Ishikawa (cell line): ENCODE measurements around the gene NPLOC4.

Experiments used
- CEBPB ChIP-seq: IDR thresholded peaks from 2 replicates; pipeline ENCODE4 v1.6.1; 2012
- CREB1 ChIP-seq: IDR thresholded peaks from 2 replicates; pipeline ENCODE4 v1.6.1; 2012; ENCODE audit warnings: low read depth
- EGR1 ChIP-seq: IDR thresholded peaks from 2 replicates; pipeline ENCODE4 v1.6.1; 2012
- EP300 ChIP-seq: IDR thresholded peaks from 2 replicates; pipeline ENCODE4 v1.6.1; 2012; ENCODE audit warnings: borderline replicate concordance
- FOXM1 ChIP-seq: IDR thresholded peaks from 2 replicates; pipeline ENCODE4 v1.6.1; 2012; ENCODE audit warnings: low read depth, borderline replicate concordance
- MAX ChIP-seq: IDR thresholded peaks from 2 replicates; pipeline ENCODE4 v1.6.1; 2012
- NFIC ChIP-seq: IDR thresholded peaks from 2 replicates; pipeline ENCODE4 v1.6.1; 2012
- RAD21 ChIP-seq: IDR thresholded peaks from 2 replicates; pipeline ENCODE4 v1.6.1; 2012; ENCODE audit warnings: low read depth
- REST ChIP-seq: IDR thresholded peaks from 2 replicates; pipeline ENCODE4 v1.6.1; 2012; ENCODE audit warnings: low read depth, mild to moderate bottlenecking
- TAF1 ChIP-seq: IDR thresholded peaks from 2 replicates; pipeline ENCODE4 v1.6.1; 2012; ENCODE audit warnings: low read depth, mild to moderate bottlenecking
- TCF12 ChIP-seq: IDR thresholded peaks from 2 replicates; pipeline ENCODE4 v1.6.1; 2012; ENCODE audit warnings: low read depth
- TEAD4 ChIP-seq: IDR thresholded peaks from 2 replicates; pipeline ENCODE4 v1.6.1; 2012
- USF1 ChIP-seq: IDR thresholded peaks from 2 replicates; pipeline ENCODE4 v1.6.1; 2012
- YY1 ChIP-seq: IDR thresholded peaks from 2 replicates; pipeline ENCODE4 v1.6.1; 2012; ENCODE audit warnings: low read depth
- ZBTB7A ChIP-seq: IDR thresholded peaks from 2 replicates; pipeline ENCODE4 v1.6.1; 2012; ENCODE audit warnings: low read depth

Gene NPLOC4

GRCh38 chr17:81561494-81561885 is 75.4 kb downstream of the NPLOC4 start:
- TF ChIP-seq EP300, result no peak
- no peak for TF ChIP-seq USF1
- TF ChIP-seq CEBPB, result no peak
- TF ChIP-seq CREB1, result no peak
- TF ChIP-seq EGR1, result no peak
- no peak for TF ChIP-seq NFIC
- TF ChIP-seq MAX, result no peak
- TF ChIP-seq REST, result no peak
- TF ChIP-seq TEAD4, result no peak
- TF ChIP-seq ZBTB7A, result no peak
- TF ChIP-seq YY1, result no peak
- TF ChIP-seq FOXM1, result no peak

- TF ChIP-seq TAF1 (no peak), MAX (no peak), RAD21 (no peak), TEAD4 (no peak), REST (no peak), USF1 (no peak), ZBTB7A (no peak), EP300 (no peak), CREB1 (no peak), CEBPB (no peak), FOXM1 (no peak), TCF12 (no peak), EGR1 (no peak), YY1 (no peak), NFIC (no peak)
Observed at GRCh38 chr17:81558941-81559806, 77.7 kb downstream of the NPLOC4 start.

- no peak for TF ChIP-seq USF1
- no peak for TF ChIP-seq RAD21
- no peak for TF ChIP-seq ZBTB7A
- no peak for TF ChIP-seq TAF1
- TF ChIP-seq TCF12, result no peak
- no peak for TF ChIP-seq NFIC
- TF ChIP-seq EGR1, result no peak
- TF ChIP-seq MAX, result no peak
- TF ChIP-seq EP300, result no peak
- TF ChIP-seq CEBPB, result no peak
- TF ChIP-seq REST, result no peak
Observed at GRCh38 chr17:81558115-81558468, 78.8 kb downstream of the NPLOC4 start.
